Activated T-cell treated with anti-CD3 and anti-CD28 coated beads, Interleukin-2, amount 50 U/mL, for 72 hours (primary cell): Measurements from ENCODE around the gene RBM5. TPM values are rescaled to one million over a fixed set of nuclear protein-coding genes. Genes with fewer than 3 reads are reported as not detected.

ENCODE experiments used
- ATAC-seq, 2 donors: fragments of 150-1000 bp; cut with Tn5 transposase; replicated peaks in 1 of 2; 2 replicates each; pipeline ENCODE4 v1.10.0; 2021; ENCODE audit warnings: moderate library complexity in 2 of 2, mild to moderate bottlenecking in 1 of 2
- DNase-seq, 2 donors: peaks; one replicate each; pipeline ENCODE4 v3.0.0; 2021 to 2022; ENCODE audit warnings: mixed read lengths in 1 of 2
- H3K27ac Mint-ChIP-seq: one replicate; pipeline ENCODE4 v1.8.0; 2022; ENCODE audit warnings: mild to moderate bottlenecking, moderate library complexity, mixed read lengths
- H3K27me3 Mint-ChIP-seq: one replicate; pipeline ENCODE4 v1.8.0; 2022; ENCODE audit warnings: low read depth, mixed read lengths
- H3K36me3 Mint-ChIP-seq, 2 donors: one replicate each; pipeline ENCODE4 v1.8.0; 2022; ENCODE audit warnings: mixed read lengths in 2 of 2, mild to moderate bottlenecking in 1 of 2; ENCODE audit not compliant: insufficient read depth in 2 of 2
- H3K4me1 Mint-ChIP-seq: one replicate; pipeline ENCODE4 v1.8.0; 2022; ENCODE audit warnings: low read depth, mixed read lengths
- H3K4me3 Mint-ChIP-seq, 2 donors: one replicate each; pipeline ENCODE4 v1.8.0; 2022; ENCODE audit warnings: mild to moderate bottlenecking in 2 of 2, mixed read lengths in 2 of 2, moderate library complexity in 2 of 2
- H3K9me3 Mint-ChIP-seq, 2 donors: one replicate each; pipeline ENCODE4 v1.8.0; 2022; ENCODE audit warnings: mixed read lengths in 2 of 2
- total RNA-seq, 2 donors: library from RNA; stranded (reverse); gene quantifications; one replicate each; pipeline ENCODE4 v1.2.3, GENCODE V29; 2022

The RBM5 gene
- total RNA-seq, 2 donors from 2014 or later: 172 to 179 TPM

DNA sequence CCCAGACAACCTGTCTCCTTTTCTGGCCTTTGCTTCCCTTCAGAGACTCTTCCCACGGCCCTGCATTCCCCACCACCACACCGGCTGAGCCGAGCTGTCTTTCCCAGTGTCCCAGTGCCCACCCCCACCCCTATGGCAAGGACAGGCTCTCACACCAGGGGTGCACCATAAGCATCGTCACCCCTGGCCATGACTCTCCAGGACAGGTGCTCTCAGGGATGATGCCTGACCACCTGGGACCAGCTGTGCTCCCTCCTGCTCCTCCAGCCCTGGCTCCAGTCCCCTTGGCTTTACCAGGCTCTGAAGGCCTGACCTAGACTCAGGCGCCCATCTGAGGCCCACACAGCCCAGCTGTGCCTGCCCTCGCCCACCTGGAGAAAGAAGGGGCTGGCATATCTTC is 48.8 kb downstream of the RBM5 start:
- no peak for ATAC-seq
- no peaks in the 10 kb centered on the region for H3K36me3 Mint-ChIP-seq
- no peak overlapping the region for H3K27ac Mint-ChIP-seq
- H3K27me3 Mint-ChIP-seq: no peaks in the 10 kb centered on the region
- no peak overlapping the region for H3K4me3 Mint-ChIP-seq
- DNase-seq: no peak
- no peaks in the 10 kb centered on the region for H3K9me3 Mint-ChIP-seq
- H3K4me1 Mint-ChIP-seq: peaks cover 12% of the 10 kb centered on the region

DNA sequence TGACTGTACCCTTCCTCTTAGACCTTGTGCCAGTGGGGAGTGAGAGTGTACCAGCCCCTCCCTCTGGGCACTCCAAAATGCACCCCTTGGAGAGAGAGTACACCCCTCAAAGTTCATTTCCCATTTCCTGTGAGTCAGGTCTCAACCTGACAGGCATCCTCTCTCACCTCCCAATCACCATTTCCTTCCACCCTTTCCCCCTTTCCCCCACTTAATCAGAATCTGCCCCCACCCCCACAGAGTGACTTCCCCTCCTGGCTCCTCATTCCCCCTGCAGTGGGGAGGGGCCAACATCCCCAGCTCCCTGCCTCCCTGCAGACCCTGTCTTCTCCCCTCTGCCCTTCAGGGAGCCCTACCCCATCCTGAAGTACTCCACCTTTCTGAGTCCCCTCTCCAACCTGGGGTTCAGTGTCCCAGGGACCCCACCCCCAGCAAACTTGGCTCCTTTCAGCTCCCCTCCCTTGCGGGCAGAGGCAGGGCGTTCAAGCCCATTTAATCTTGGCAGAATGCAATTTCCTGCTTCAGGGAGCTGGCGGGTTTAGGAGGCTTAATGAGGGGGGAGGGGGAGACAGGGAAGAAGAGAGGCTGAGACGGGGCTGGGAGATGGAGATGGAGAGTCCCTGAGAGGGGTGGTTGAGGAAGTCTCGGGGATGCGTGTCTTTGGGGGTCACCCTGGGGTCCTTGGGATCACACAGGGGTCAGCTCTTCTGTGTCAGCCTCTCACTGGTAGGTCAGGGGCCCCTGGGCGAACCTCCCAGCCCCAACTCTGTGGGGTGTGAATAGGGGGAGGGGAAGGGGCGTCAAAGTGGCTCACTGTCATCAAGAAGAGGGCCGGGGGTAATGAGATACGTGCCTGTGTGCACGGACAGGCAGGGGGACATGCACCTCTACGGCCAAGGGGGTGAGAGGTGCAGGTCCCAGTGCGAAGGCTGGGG is 49.8 kb downstream of the RBM5 start:
- Mint-ChIP-seq H3K9me3 (no peaks in the 10 kb centered on the region), H3K4me1 (peaks cover 12% of the 10 kb centered on the region), H3K4me3 (no peak overlapping the region), H3K27ac (no peak overlapping the region), H3K36me3 (no peaks in the 10 kb centered on the region), H3K27me3 (no peaks in the 10 kb centered on the region)
- DNase-seq (no peak), ATAC-seq (no peak)

DNA sequence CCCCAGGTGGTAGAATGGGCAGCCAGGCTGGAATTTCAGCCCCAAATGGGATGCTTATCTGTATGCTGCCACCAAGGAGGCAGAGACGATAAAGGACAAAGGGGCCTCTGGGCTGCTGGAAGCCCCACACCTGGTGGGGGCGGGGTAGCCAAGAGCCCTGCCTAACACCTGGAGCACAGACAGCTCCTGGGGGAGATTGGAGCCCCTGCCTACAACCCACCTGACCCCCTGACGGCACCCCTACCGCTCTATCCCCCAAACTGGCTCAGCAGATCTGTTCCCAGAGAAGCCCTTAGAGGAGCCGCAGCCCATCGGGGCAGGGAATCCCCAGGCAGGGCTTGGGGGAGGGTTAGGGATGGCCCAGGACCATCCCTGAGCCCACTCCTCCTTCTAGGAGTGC is 50.6 kb downstream of the RBM5 start:
- no peaks in the 10 kb centered on the region for H3K36me3 Mint-ChIP-seq
- ATAC-seq (no peak), DNase-seq (no peak)
- H3K27me3 Mint-ChIP-seq: no peaks in the 10 kb centered on the region
- no peak overlapping the region for H3K4me3 Mint-ChIP-seq
- H3K9me3 Mint-ChIP-seq: no peaks in the 10 kb centered on the region
- peaks cover 12% of the 10 kb centered on the region for H3K4me1 Mint-ChIP-seq
- no peak overlapping the region for H3K27ac Mint-ChIP-seq

GRCh38 chr3:50139718-50140423 is 51.2 kb downstream of the RBM5 start:
- H3K27ac Mint-ChIP-seq: no peak overlapping the region
- H3K4me1 Mint-ChIP-seq: peaks cover 12% of the 10 kb centered on the region
- no peak overlapping the region for H3K4me3 Mint-ChIP-seq
- H3K36me3 Mint-ChIP-seq: no peaks in the 10 kb centered on the region
- no peak for ATAC-seq
- DNase-seq: no peak
- no peaks in the 10 kb centered on the region for H3K27me3 Mint-ChIP-seq
- no peaks in the 10 kb centered on the region for H3K9me3 Mint-ChIP-seq

DNA sequence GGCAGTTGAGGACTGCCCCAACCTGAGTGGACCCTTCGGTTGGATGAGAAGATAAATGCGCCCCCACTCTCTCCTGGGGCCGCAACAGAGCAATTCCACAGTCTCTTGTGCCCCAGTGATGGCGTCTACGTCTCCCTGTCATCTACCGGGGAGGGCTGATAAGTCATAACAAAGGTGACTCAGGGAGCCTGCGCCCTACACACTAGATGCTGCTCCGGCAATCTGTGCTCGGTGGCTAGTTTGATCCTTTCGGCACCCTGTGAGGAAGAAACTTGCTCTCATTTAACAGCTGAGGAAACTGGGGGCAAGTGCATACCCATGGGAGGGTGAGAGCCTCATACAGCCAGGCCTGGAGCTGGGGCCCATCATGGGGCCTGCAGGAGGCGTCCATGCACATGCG is 52.3 kb downstream of the RBM5 start:
- Mint-ChIP-seq H3K36me3 (no peaks in the 10 kb centered on the region), H3K4me3 (no peak overlapping the region), H3K27ac (no peak overlapping the region), H3K4me1 (peaks cover 12% of the 10 kb centered on the region), H3K9me3 (no peaks in the 10 kb centered on the region), H3K27me3 (no peaks in the 10 kb centered on the region)
- no peak for DNase-seq
- ATAC-seq: no peak

GRCh38 chr3:50146316-50146901 is 57.7 kb downstream of the RBM5 start:
- no peaks in the 10 kb centered on the region for H3K36me3 Mint-ChIP-seq
- no peak overlapping the region for H3K27ac Mint-ChIP-seq
- no peak overlapping the region for H3K4me3 Mint-ChIP-seq
- no peak for DNase-seq
- no peaks in the 10 kb centered on the region for H3K4me1 Mint-ChIP-seq
- H3K27me3 Mint-ChIP-seq: no peaks in the 10 kb centered on the region
- H3K9me3 Mint-ChIP-seq: no peaks in the 10 kb centered on the region
- ATAC-seq: no peak

DNA sequence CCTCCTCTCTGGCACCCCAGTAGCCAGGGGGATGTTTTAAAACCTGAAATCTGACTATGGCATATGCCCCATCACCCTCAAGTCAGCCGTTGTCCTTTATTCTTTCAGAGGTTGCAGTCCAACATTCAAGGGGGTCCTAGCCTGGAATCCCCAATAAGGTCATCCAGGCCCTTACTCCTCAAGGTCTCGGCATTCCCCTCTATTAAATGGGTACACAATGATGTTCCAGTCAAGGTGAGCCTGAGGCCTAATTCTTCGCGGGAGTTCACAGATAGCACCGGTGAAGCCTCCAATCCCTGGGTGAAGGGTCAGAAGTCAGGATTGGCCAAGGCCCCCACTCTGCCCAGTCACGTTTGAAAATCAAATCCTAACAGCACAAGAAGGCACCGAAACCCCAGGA is 58.3 kb downstream of the RBM5 start:
- DNase-seq (no peak), ATAC-seq (no peak)
- H3K27ac Mint-ChIP-seq: no peak overlapping the region
- no peaks in the 10 kb centered on the region for H3K36me3 Mint-ChIP-seq
- no peaks in the 10 kb centered on the region for H3K9me3 Mint-ChIP-seq
- H3K4me1 Mint-ChIP-seq: no peaks in the 10 kb centered on the region
- no peaks in the 10 kb centered on the region for H3K27me3 Mint-ChIP-seq
- no peak overlapping the region for H3K4me3 Mint-ChIP-seq

- no peak for DNase-seq
- ATAC-seq: no peak
- H3K9me3 Mint-ChIP-seq: no peaks in the 10 kb centered on the region
- no peaks in the 10 kb centered on the region for H3K4me1 Mint-ChIP-seq
- H3K27me3 Mint-ChIP-seq: no peaks in the 10 kb centered on the region
- H3K27ac Mint-ChIP-seq: no peak overlapping the region
- no peaks in the 10 kb centered on the region for H3K36me3 Mint-ChIP-seq
- H3K4me3 Mint-ChIP-seq: no peak overlapping the region
Observed at GRCh38 chr3:50147447-50147846, 58.7 kb downstream of the RBM5 start.

- no peaks in the 10 kb centered on the region for H3K9me3 Mint-ChIP-seq
- H3K36me3 Mint-ChIP-seq: no peaks in the 10 kb centered on the region
- DNase-seq: no peak
- H3K27ac Mint-ChIP-seq: no peak overlapping the region
- ATAC-seq: no peak
- peaks cover 1% of the 10 kb centered on the region for H3K27me3 Mint-ChIP-seq
- no peak overlapping the region for H3K4me3 Mint-ChIP-seq
- H3K4me1 Mint-ChIP-seq: no peaks in the 10 kb centered on the region
Observed at GRCh38 chr3:50147861-50148260, 59.1 kb downstream of the RBM5 start.

DNA sequence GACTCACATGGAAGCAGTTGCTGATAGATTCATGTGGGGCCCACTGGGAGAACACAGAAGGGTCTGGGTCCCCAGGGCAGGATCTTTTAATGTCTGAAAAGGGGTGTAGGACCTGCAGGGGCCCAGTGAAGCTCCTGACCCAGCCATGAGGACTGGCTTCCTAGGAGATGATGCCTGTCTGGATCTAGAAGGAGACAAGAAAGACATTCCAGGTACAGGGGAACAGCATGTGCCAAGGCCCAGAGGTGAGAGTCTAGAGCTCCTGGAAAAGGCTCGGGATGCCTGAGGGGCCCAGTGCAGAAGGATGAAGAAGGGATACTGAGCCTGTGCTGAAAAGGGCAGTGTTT is 61.7 kb downstream of the RBM5 start:
- DNase-seq: no peak
- ATAC-seq: no peak
- peaks cover 6% of the 10 kb centered on the region for H3K4me1 Mint-ChIP-seq
- no peak overlapping the region for H3K27ac Mint-ChIP-seq
- H3K9me3 Mint-ChIP-seq: no peaks in the 10 kb centered on the region
- H3K36me3 Mint-ChIP-seq: no peaks in the 10 kb centered on the region
- H3K27me3 Mint-ChIP-seq: peaks cover 18% of the 10 kb centered on the region
- no peak overlapping the region for H3K4me3 Mint-ChIP-seq

DNA sequence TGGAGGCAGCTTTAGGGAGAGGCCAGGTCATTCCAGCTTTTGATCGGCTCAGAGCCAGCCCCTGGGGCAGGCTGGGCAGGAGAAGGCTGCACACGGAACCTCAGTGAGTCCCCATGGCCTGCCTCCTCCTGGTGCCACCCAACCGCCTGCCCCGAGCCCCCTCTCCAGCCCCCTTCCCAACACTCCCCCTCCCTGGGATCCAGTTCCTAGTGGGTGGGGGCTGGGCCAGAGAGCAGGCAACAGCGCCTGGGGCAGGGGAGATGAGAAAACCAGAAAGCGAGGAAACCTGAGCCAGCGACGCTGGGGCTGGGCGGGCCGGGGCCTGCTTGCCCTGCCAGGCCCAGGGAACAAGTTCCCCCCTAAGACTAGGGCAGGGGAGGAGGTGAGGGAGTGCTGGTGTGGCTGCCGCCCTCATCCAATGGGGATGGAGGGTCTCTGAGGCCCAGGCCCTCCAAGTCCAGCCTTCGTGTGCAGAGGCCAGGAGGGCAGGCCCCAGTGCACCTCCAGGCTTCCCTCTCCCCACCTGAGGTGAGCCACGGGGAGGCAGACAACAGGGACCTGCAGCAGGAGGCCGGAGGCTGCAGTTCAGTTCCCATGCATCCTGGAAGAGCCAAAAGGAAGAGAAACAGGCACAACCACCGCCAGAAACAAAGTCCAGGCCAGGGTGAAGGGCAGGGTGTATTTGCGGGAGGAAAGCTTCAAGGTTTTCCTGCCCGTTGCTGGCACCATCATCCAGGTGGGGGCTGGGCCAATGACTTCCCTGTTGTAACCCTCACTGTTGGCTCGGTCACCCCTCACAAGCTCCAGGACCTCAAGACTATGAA is 62.4 kb downstream of the RBM5 start:
- ATAC-seq (no peak), DNase-seq (no peak)
- Mint-ChIP-seq H3K4me3 (no peak overlapping the region), H3K36me3 (no peaks in the 10 kb centered on the region), H3K4me1 (peaks cover 11% of the 10 kb centered on the region), H3K27me3 (peaks cover 24% of the 10 kb centered on the region), H3K9me3 (no peaks in the 10 kb centered on the region), H3K27ac (no peak overlapping the region)

GRCh38 chr3:50151728-50152127 is 63.0 kb downstream of the RBM5 start:
- ATAC-seq (no peak), DNase-seq (no peak)
- peaks cover 11% of the 10 kb centered on the region for H3K4me1 Mint-ChIP-seq
- H3K9me3 Mint-ChIP-seq: no peaks in the 10 kb centered on the region
- H3K27me3 Mint-ChIP-seq: peaks cover 30% of the 10 kb centered on the region
- no peak overlapping the region for H3K4me3 Mint-ChIP-seq
- no peak overlapping the region for H3K27ac Mint-ChIP-seq
- H3K36me3 Mint-ChIP-seq: no peaks in the 10 kb centered on the region
